HG02759 (cell line): ENCODE data around the gene COBL.

Experiments used
- ATAC-seq: cut with Tn5 transposase; IDR thresholded peaks from one replicate; pipeline ENCODE4 v1.9.1; 2021; ENCODE audit warnings: mild to moderate bottlenecking, moderate library complexity; ENCODE audit not compliant: unreplicated experiment

Gene COBL

GRCh38 chr7:51328351-51328801, 11.8 kb upstream of the COBL start:
- ATAC-seq: no peak

- no peak for ATAC-seq
These were observed 10.7 kb upstream of the COBL start for GRCh38 chr7:51327287-51327717.

GRCh38 chr7:51326656-51327286, 10.2 kb upstream of the COBL start:
- no peak for ATAC-seq

- ATAC-seq: no peak
These were observed 9.3 kb upstream of the COBL start for GRCh38 chr7:51325908-51326307.

- no peak for ATAC-seq
These were observed 8.7 kb upstream of the COBL start for GRCh38 chr7:51325261-51325676.

GRCh38 chr7:51324206-51324898, 7.7 kb upstream of the COBL start:
- no peak for ATAC-seq

- ATAC-seq: no peak
These were observed 5.4 kb upstream of the COBL start for GRCh38 chr7:51321961-51322515.

GRCh38 chr7:51318886-51319579, 2.4 kb upstream of the COBL start:
- no peak for ATAC-seq

GRCh38 chr7:51318001-51318400, 1.4 kb upstream of the COBL start:
- no peak for ATAC-seq

GRCh38 chr7:51317582-51317910, 937 bp upstream of the COBL start:
- ATAC-seq: no peak

GRCh38 chr7:51316262-51316665, 345 bp downstream of the COBL start:
- ATAC-seq: no peak

GRCh38 chr7:51315393-51316261, 982 bp downstream of the COBL start:
- ATAC-seq: no peak

- no peak for ATAC-seq
These were observed 1.9 kb downstream of the COBL start for GRCh38 chr7:51314726-51315125.

- ATAC-seq: no peak
These were observed 2.7 kb downstream of the COBL start for GRCh38 chr7:51313738-51314425.

GRCh38 chr7:51312951-51313737, 3.5 kb downstream of the COBL start:
- no peak for ATAC-seq

GRCh38 chr7:51311166-51311565, 5.4 kb downstream of the COBL start:
- no peak for ATAC-seq

GRCh38 chr7:51310131-51310583, 6.5 kb downstream of the COBL start:
- ATAC-seq: no peak

GRCh38 chr7:51309361-51310130, 7.1 kb downstream of the COBL start:
- ATAC-seq: no peak

GRCh38 chr7:51308696-51309095, 7.9 kb downstream of the COBL start:
- no peak for ATAC-seq
